Activated naive CD8-positive, alpha-beta T cell treated with anti-CD3 and anti-CD28 coated beads, Interleukin-2, amount 10 ng/mL, durations not matched to agents 7 days and 5 days (primary cell): ENCODE results near the gene SPESP1. TPM values are rescaled to one million over a fixed set of nuclear protein-coding genes. Genes with fewer than 3 reads are reported as not detected.
"Not testable (repeated sequence)": the region's sequence is repeated elsewhere in the genome, so short reads cannot be mapped to it uniquely, and the experiment has no call there.

Experiments used
- ATAC-seq: fragments of 150-1000 bp; cut with Tn5 transposase; one replicate; pipeline ENCODE4 v1.10.0; 2021; ENCODE audit warnings: low read depth, moderate library complexity
- POLR2A ChIA-PET: fragments of 350-600 bp; sonication (Branson Sonifier 250); formaldehyde crosslinking; loops from one replicate; lab custom pipeline; 2021; ENCODE audit warnings: antibody characterized with exemption; lab: Charles Lee
- DNase-seq: peaks from one replicate; pipeline ENCODE4 v3.0.0; 2021
- H3K27ac Mint-ChIP-seq: one replicate; pipeline ENCODE4 v1.8.0; 2022; ENCODE audit warnings: mild to moderate bottlenecking, mixed read lengths
- H3K27me3 Mint-ChIP-seq: one replicate; pipeline ENCODE4 v1.8.0; 2022; ENCODE audit warnings: mild to moderate bottlenecking, moderate library complexity, mixed read lengths
- H3K36me3 Mint-ChIP-seq: one replicate; pipeline ENCODE4 v1.8.0; 2021; ENCODE audit warnings: mild to moderate bottlenecking, mixed read lengths
- H3K4me1 Mint-ChIP-seq: one replicate; pipeline ENCODE4 v1.8.0; 2021; ENCODE audit warnings: mixed read lengths
- H3K4me3 Mint-ChIP-seq: one replicate; pipeline ENCODE4 v1.8.0; 2022; ENCODE audit warnings: mild to moderate bottlenecking, moderate library complexity, mixed read lengths
- H3K9me3 Mint-ChIP-seq: one replicate; pipeline ENCODE4 v1.8.0; 2021; ENCODE audit warnings: mixed read lengths
- total RNA-seq, 2 experiments: library from RNA; stranded (reverse); gene quantifications; one replicate each; pipeline ENCODE4 v1.2.3, GENCODE V29; 2021

SPESP1 gene
- total RNA-seq, 2 experiments from 2014 or later = 0.50 to 0.57 TPM

DNA sequence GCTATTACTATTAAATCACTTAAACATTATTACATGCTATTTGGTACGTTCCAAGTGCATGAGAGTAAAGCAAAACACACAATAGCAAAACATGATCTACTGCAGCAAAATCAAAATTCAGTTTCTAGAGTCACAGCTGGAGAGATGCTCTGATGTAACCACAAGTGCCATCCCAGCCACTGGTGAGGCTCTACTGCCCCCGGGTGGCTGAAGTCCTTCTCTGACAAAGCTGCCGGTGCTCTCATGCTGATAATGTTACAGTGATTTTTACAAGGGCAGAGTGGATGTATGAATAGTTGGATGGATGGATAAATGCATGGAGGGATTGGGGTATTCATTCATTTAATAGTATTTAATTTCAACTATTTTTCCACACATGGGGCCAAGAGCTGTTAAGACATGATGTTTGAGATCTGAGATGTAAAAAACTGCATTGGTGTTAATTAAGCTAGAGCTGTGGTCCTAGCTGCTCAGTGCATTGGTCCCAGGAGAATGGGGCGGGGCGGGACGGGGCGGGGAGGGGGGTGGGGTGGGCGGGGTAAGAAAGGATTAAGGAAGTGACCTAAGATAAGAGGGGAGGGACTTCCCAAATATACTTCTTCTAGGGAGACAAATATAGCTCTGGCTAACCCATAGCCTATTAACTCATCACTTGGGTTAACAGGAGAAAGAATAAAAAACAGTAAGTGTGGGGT, 5.3 kb upstream of the SPESP1 start:
- H3K9me3 Mint-ChIP-seq = no peaks in the 10 kb centered on the region

DNA sequence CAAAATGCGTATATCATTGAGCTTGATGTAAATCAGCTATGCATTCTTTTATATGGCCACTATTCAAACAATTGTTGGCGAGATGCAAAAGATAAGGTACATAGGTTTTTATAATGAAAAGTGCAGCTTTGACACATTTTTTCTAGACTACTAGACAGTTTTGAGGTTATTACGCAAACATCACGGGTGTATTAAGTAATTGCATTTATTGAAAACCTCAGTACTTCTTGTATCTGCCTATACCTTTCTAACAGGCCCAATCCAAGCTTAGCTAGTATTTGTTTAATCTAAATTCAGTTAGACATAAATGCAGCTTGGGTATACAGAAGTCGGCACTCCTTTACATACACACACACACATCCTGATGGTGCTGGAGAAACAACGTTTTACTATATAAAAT, 2.7 kb downstream of the SPESP1 start:
- Mint-ChIP-seq H3K9me3 (no peaks in the 10 kb centered on the region), H3K27ac (no peak overlapping the region), H3K4me1 (no peaks in the 10 kb centered on the region), H3K27me3 (peaks cover 20% of the 10 kb centered on the region), H3K36me3 (no peaks in the 10 kb centered on the region), H3K4me3 (no peak overlapping the region)
- DNase-seq (no peak), ATAC-seq (no peak)
- POLR2A ChIA-PET = no interaction called here

More for the DNA sequence above, 5.3 kb upstream of the SPESP1 start:
- Mint-ChIP-seq H3K36me3 (no peaks in the 10 kb centered on the region), H3K4me3 (no peak overlapping the region), H3K27me3 (peaks cover 30% of the 10 kb centered on the region), H3K27ac (no peak overlapping the region), H3K4me1 (peaks cover 4% of the 10 kb centered on the region)
- POLR2A ChIA-PET = no interaction called here
- DNase-seq (peak; percentile 58), ATAC-seq (peak; percentile 39)

DNA sequence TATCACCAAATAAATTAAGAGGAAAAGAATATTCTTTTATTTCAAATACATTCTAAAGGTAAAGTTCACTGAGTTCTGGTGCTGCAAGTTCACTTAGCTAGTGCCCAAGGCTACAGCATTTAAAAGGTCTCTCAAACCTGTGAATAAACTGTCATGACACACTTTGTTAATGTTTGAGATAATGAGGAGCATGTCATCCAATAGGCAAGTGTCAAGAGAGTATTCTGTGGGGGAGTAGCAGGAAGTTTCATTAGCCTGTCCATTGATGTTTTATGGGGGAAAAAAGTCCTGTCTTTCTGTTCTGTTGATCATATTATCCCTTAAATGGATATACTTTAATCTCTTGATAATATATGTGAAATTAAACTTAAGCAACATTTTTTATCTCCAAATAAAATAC, 4.0 kb downstream of the SPESP1 start:
- Mint-ChIP-seq H3K27ac (no peak overlapping the region), H3K27me3 (peaks cover 26% of the 10 kb centered on the region), H3K4me1 (no peaks in the 10 kb centered on the region), H3K36me3 (no peaks in the 10 kb centered on the region), H3K9me3 (no peaks in the 10 kb centered on the region), H3K4me3 (no peak overlapping the region)
- POLR2A ChIA-PET = no interaction called here
- ATAC-seq = no peak
- DNase-seq = no peak

DNA sequence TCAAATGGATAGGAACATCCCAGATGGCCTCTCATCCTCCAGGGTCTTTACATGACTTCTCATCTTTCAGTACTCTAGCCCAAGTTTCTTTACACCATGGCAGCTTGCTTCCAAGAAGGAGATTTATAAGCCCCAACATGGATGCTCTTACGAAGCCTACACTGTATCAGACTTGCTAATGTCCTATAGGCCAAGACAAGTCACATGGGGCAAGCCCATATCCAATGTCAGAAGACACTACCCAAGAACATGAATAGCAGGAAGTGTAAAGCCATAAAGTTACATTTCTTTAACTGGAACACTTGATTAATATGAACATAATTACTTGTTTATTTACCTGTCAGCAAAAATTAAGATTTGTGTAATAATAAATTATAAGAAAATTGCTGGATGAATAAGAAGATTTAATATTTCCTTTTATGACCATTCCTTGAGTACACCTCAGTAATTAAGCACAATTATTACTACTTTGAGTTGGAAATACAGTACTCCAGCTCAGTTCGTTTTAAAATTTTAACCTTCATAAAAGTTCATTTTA, 5.1 kb downstream of the SPESP1 start:
- Mint-ChIP-seq H3K27ac (no peak overlapping the region), H3K4me1 (no peaks in the 10 kb centered on the region), H3K4me3 (no peak overlapping the region), H3K36me3 (no peaks in the 10 kb centered on the region), H3K9me3 (no peaks in the 10 kb centered on the region), H3K27me3 (peaks cover 30% of the 10 kb centered on the region)
- DNase-seq = no peak
- POLR2A ChIA-PET = no interaction called here
- ATAC-seq = no peak

DNA sequence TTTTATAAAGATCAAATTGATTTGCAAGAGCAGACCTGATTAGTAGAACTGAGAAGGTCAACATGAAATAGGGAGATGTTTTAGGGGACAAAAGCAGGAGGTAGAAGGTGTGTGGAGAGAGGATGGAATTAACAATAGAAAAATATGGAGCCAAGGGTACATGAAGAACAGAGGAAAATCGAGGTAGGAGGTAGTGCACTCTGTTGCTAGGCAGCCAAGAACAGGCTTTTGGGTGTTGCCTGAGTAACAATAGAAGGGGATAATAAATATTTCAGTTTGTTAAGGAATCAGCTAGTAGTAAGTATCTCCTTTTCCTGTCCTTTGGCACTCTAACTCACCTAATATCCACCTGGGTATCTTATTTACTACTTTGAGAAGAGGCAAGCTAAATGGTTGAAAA, 9.2 kb downstream of the SPESP1 start:
- ATAC-seq (no peak), DNase-seq (no peak)
- Mint-ChIP-seq H3K27ac (peak overlapping the region; percentile 39), H3K9me3 (no peaks in the 10 kb centered on the region), H3K27me3 (peaks cover 50% of the 10 kb centered on the region), H3K36me3 (no peaks in the 10 kb centered on the region), H3K4me1 (no peaks in the 10 kb centered on the region), H3K4me3 (no peak overlapping the region)
- POLR2A ChIA-PET = no interaction called here

DNA sequence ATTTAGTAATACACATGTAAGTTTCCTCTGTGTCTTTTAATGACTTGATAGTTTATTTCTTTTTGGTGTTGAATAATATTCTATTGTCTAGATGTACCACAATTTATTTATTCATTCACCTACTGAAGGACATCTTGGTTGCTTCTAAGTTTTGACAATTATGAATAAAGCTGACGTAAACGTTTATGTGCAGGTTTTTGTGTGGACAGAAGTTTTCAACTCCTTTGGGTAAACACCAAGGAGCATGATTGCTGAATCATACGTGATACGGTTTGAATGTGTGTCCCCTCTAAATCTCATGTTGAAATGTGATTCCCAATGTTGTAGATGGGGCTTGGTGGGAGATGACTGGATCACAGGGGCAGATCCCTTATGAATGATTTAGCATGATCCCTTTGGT, 21.5 kb downstream of the SPESP1 start:
- Mint-ChIP-seq H3K36me3 (no peaks in the 10 kb centered on the region), H3K9me3 (peaks cover 2% of the 10 kb centered on the region), H3K4me1 (no peaks in the 10 kb centered on the region), H3K4me3 (no peak overlapping the region), H3K27me3 (peaks cover 31% of the 10 kb centered on the region), H3K27ac (no peak overlapping the region)
- no peak for ATAC-seq
- DNase-seq = no peak
- POLR2A ChIA-PET = no interaction called here

DNA sequence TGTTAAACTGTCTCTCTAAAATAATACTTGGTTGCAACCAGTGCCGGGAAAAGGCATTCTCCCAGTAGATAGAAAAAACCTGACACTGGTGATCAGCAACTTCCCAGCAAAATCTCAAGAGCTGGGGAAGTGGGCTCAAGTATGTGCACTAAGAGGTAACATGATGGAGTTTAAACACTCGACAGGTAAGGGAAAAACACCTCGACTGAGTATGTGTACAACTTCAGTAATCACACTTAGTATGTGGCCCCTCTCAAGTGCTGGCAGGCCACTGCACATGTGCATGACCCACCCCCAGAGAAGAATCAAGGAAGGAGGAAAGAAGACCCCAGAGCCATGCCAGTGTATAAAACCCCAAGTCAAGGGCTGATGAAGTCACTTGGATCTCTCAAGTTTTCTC, 27.4 kb downstream of the SPESP1 start:
- Mint-ChIP-seq H3K9me3 (no peaks in the 10 kb centered on the region), H3K4me3 (no peak overlapping the region), H3K36me3 (no peaks in the 10 kb centered on the region), H3K27ac (no peak overlapping the region), H3K27me3 (peaks cover 27% of the 10 kb centered on the region), H3K4me1 (no peaks in the 10 kb centered on the region)
- ATAC-seq (no peak), DNase-seq (no peak)
- POLR2A ChIA-PET = no interaction called here

DNA sequence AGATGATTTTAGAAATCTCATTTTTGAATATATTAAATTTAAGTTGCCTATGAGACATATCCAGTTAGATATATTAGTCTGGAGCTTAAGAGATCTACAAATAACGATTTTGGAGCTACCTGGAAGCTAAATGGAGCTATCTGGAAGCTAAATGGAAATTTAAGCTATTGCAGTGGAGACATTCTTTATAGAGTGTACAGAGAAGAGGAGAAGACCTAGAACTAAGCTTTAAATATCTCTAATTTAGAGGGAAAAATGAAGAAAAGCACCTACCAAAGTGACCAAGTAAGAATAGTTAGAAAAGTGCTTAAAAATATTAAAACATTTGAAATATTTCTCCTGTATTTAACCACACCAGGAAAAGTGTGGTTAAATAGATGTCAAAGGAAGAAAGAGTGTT, 28.3 kb downstream of the SPESP1 start:
- no peaks in the 10 kb centered on the region for H3K9me3 Mint-ChIP-seq
- no peak overlapping the region for H3K27ac Mint-ChIP-seq
- no peaks in the 10 kb centered on the region for H3K36me3 Mint-ChIP-seq
- peaks cover 31% of the 10 kb centered on the region for H3K27me3 Mint-ChIP-seq
- no peak for ATAC-seq
- no peak for DNase-seq
- no peak overlapping the region for H3K4me3 Mint-ChIP-seq
- H3K4me1 Mint-ChIP-seq = no peaks in the 10 kb centered on the region
- POLR2A ChIA-PET = no interaction called here

DNA sequence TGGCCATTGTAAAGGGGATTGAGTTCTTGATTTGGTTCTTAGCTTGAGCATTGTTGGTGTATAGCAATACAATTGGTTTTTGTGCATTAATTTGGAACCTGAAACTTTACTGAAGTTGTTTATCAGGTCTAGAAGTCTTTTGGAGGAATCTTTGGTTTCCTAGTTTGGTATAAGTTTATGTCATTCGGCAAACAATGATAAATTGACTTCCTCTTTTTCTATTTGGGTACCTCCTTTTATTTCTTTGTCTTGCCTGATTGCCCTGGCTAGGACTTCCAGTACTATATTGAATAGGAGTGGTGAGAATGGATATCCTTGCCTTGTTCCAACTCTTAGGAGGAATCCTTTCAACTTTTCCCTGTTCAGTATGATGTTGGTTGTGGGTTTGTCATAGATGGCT, 32.1 kb downstream of the SPESP1 start:
- POLR2A ChIA-PET = no interaction called here
- H3K27ac Mint-ChIP-seq = no peak overlapping the region
- H3K4me1 Mint-ChIP-seq = no peaks in the 10 kb centered on the region
- H3K4me3 Mint-ChIP-seq = no peak overlapping the region
- DNase-seq = no peak
- H3K9me3 Mint-ChIP-seq = no peaks in the 10 kb centered on the region
- H3K36me3 Mint-ChIP-seq = no peaks in the 10 kb centered on the region
- no peak for ATAC-seq
- H3K27me3 Mint-ChIP-seq = peaks cover 22% of the 10 kb centered on the region

DNA sequence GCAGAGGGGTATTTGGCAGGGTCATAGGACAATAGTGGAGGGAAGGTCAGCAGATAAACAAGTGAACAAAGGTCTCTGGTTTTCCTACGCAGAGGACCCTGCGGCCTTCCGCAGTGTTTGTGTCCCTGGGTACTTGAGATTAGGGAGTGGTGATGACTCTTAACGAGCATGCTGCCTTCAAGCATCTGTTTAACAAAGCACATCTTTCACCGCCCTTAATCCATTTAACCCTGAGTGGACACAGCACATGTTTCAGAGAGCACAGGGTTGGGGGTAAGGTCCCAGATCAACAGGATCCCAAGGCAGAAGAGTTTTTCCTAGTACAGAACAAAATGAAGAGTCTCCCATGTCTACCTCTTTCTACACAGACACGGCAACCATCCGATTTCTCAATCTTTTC, 33.4 kb downstream of the SPESP1 start:
- H3K4me1 Mint-ChIP-seq, H3K9me3 Mint-ChIP-seq, H3K36me3 Mint-ChIP-seq, DNase-seq, H3K27ac Mint-ChIP-seq, ATAC-seq, H3K4me3 Mint-ChIP-seq, POLR2A ChIA-PET: not testable (repeated sequence)
- peaks cover 23% of the 10 kb centered on the region for H3K27me3 Mint-ChIP-seq

DNA sequence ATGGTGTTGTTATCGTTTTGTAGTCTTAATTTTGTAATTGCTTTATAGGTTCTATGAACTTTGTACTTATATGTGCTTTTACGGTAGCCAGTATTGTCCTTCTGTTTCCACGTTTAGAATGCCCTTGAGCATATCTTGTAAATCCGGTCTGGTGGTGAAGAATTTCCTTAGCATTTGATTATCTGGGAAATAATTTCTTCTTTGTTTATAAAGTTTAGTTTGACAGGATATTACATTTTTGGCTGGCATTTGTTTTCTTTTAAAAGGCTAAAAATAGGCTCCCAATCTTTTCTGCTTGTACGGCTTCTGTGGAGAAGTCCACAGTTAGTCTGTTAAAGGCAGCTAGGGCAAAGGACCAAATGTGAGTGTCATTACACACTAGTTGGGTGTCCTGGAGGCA, 36.7 kb downstream of the SPESP1 start:
- Mint-ChIP-seq H3K27ac (no peak overlapping the region), H3K4me1 (no peaks in the 10 kb centered on the region), H3K4me3 (no peak overlapping the region), H3K36me3 (peaks cover 2% of the 10 kb centered on the region), H3K9me3 (peaks cover 8% of the 10 kb centered on the region), H3K27me3 (peaks cover 25% of the 10 kb centered on the region)
- POLR2A ChIA-PET = no interaction called here
- no peak for ATAC-seq
- no peak for DNase-seq

DNA sequence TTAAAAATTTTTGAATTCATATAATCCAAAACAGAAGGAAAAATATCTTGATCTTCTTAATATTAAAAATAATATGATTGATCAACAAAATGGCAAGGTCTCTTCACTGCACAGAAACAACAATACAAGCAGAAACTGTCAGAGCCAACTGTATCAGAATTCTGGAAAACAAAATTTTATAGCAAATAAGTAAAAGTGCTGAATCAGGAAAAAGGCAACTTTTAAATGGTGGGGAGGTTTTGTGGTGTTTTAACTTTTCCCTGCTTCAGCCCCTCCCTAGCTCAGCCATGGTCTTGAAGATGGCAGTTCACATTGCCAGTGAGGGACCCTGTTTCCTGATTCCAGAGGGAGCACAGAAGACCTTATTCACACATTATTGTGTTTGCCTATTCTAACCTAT, 37.6 kb downstream of the SPESP1 start:
- Mint-ChIP-seq H3K4me1 (no peaks in the 10 kb centered on the region), H3K27ac (no peak overlapping the region), H3K9me3 (peaks cover 8% of the 10 kb centered on the region), H3K27me3 (peaks cover 21% of the 10 kb centered on the region), H3K4me3 (no peak overlapping the region), H3K36me3 (peaks cover 2% of the 10 kb centered on the region)
- POLR2A ChIA-PET = no interaction called here
- DNase-seq (no peak), ATAC-seq (no peak)

DNA sequence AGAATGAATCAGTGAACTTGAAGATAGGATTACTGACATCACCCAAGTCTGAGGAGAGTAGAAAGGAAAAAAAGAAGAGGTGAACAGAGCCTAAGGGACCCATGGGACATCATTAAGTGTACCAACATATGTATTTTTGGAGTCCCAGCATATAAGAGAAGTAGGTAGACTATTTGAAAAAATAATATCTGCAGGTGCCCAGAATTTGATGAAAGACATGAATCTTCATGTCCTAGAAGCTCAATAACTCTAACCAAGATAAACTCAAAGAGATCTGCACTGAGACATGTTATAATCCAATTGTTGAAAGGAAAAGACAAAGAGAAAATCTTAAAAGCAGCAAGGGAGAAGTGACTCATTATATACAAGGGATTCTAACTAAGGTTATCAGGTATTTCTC, 39.0 kb downstream of the SPESP1 start:
- H3K27me3 Mint-ChIP-seq = peaks cover 16% of the 10 kb centered on the region
- ATAC-seq = no peak
- no peaks in the 10 kb centered on the region for H3K4me1 Mint-ChIP-seq
- POLR2A ChIA-PET = no interaction called here
- DNase-seq = no peak
- H3K9me3 Mint-ChIP-seq = peaks cover 8% of the 10 kb centered on the region
- H3K4me3 Mint-ChIP-seq = no peak overlapping the region
- H3K36me3 Mint-ChIP-seq = peaks cover 2% of the 10 kb centered on the region
- H3K27ac Mint-ChIP-seq = no peak overlapping the region

DNA sequence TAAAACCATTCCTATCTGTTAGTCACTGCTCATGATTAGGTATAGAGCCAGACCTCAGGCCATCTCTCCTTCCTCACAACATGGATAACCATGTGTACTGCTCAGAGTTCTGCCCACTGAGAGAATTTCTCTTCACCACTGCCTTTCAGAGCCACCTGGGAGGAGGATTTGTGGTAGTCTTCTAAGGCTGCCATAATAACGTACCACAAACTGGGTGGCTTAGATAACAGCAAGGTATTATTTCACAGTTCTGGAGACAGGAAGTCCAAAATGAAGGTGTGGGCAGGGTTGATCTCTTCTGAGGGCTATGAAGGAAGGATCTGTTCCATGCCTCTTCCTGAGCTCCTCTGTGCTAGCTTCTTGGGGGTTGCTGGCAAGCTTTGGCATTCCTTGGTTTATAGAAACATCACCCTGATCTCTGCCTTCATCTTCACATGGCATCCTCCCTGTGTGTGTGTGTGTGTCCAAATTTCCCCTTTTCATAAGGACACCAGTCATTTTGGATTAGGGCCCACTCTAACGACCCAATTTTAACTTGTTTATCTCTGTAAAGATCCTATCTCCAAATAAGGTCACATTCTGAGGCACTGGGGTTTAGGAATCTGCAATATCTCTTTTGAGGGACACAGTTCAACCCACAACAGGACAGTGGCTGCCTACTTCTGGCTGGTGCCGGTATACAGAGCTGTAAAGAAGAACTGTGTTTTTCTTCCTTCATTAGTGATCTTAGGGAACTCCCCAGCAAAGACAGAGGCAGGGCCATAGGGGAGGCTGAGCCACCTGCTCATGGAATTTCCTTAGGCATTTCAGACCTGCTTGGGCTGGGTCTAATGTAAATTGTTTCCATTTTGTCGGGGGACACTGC, 42.1 kb downstream of the SPESP1 start:
- H3K27me3 Mint-ChIP-seq = peaks cover 14% of the 10 kb centered on the region
- peaks cover 16% of the 10 kb centered on the region for H3K9me3 Mint-ChIP-seq
- no peaks in the 10 kb centered on the region for H3K4me1 Mint-ChIP-seq
- POLR2A ChIA-PET = no interaction called here
- DNase-seq = no peak
- H3K27ac Mint-ChIP-seq = no peak overlapping the region
- no peak overlapping the region for H3K4me3 Mint-ChIP-seq
- no peak for ATAC-seq
- H3K36me3 Mint-ChIP-seq = peaks cover 2% of the 10 kb centered on the region
